Thymus (tissue), 11 donors: ENCODE data around the gene COL4A1. TPM values are rescaled to one million over a fixed set of nuclear protein-coding genes. Genes with fewer than 3 reads are reported as not detected.

Experiments
- DNase-seq, 9 donors: peaks; one replicate each; pipeline ENCODE4 v3.0.0-alpha.2; 2013; ENCODE audit warnings: low spot score in 9 of 9, low read depth in 6 of 9, missing footprints in 1 of 9
- H3K27ac ChIP-seq, 2 donors: one replicate each; pipeline ENCODE4 v1.5.1; 2013; ENCODE audit warnings: control low read depth in 1 of 2, low read depth in 1 of 2, low read length in 1 of 2, mild to moderate bottlenecking in 1 of 2, moderate library complexity in 1 of 2
- H3K27me3 ChIP-seq, 2 donors: one replicate each; pipeline ENCODE4 v1.5.1; 2013; ENCODE audit warnings: low read length in 1 of 2; ENCODE audit not compliant: control insufficient read depth in 2 of 2, insufficient read depth in 1 of 2
- H3K36me3 ChIP-seq, 2 donors: one replicate each; pipeline ENCODE4 v1.5.1; 2013; ENCODE audit warnings: low read length in 1 of 2, mild to moderate bottlenecking in 1 of 2, moderate library complexity in 1 of 2; ENCODE audit not compliant: control insufficient read depth in 2 of 2, insufficient read depth in 2 of 2
- H3K4me1 ChIP-seq, 2 donors: one replicate each; pipeline ENCODE4 v1.5.1; 2013; ENCODE audit warnings: low read length in 2 of 2; ENCODE audit not compliant: control insufficient read depth in 2 of 2, insufficient read depth in 2 of 2
- H3K4me3 ChIP-seq, 2 donors: one replicate each; pipeline ENCODE4 v1.5.1; 2013; ENCODE audit warnings: low read length in 2 of 2, control low read depth in 1 of 2, mild to moderate bottlenecking in 1 of 2
- H3K9me3 ChIP-seq, 2 donors: one replicate each; pipeline ENCODE4 v1.5.1; 2013; ENCODE audit warnings: low read length in 1 of 2, mild to moderate bottlenecking in 1 of 2; ENCODE audit not compliant: control insufficient read depth in 2 of 2, insufficient read depth in 1 of 2
- WGBS: extraction: QIAGEN DNeasy Blood & Tissue Kit; methylation state at CpG from one replicate; pipeline ENCODE4 v1.1.7; 2013; 5-methylcytosine and 5-hydroxymethylcytosine counted together
- polyA plus RNA-seq: library from polyadenylated mRNA; stranded (reverse); fragments of 200-250 nt; gene quantifications from one replicate; pipeline ENCODE4 v1.2.3, GENCODE V29; 2013
- total RNA-seq: library from RNA; stranded (reverse); fragments of 120-200 nt; gene quantifications from one replicate; pipeline ENCODE4 v1.2.4, GENCODE V29; 2013
- donor health status: healthy.

COL4A1 gene
- total and polyA plus RNA-seq, 2 donors, result 63.0 to 95.2 TPM

GRCh38 chr13:110237875-110238817, 68.8 kb downstream of the COL4A1 start:
- Histone ChIP-seq H3K9me3 (no peaks in the 10 kb centered on the region), H3K27ac (no peak overlapping the region), H3K27me3 (peaks cover 0 to 12% of the 10 kb centered on the region in 2 donors), H3K36me3 (no peaks in the 10 kb centered on the region), H3K4me3 (no peak overlapping the region), H3K4me1 (no peaks in the 10 kb centered on the region)
- no peak for DNase-seq
- 66% methylated on average over 5 of the region's 5 CpGs for WGBS

GRCh38 chr13:110236831-110237261, 70.1 kb downstream of the COL4A1 start:
- no peaks in the 10 kb centered on the region for H3K4me1 ChIP-seq
- H3K9me3 ChIP-seq, result no peaks in the 10 kb centered on the region
- H3K27ac ChIP-seq, result no peak overlapping the region
- peaks cover 0 to 12% of the 10 kb centered on the region in 2 donors for H3K27me3 ChIP-seq
- no peaks in the 10 kb centered on the region for H3K36me3 ChIP-seq
- DNase-seq, result no peak
- no peak overlapping the region for H3K4me3 ChIP-seq
- WGBS, result 73% methylated on average over 11 of the region's 11 CpGs

GRCh38 chr13:110236431-110236830, 70.5 kb downstream of the COL4A1 start:
- WGBS, result 94% methylated on average over 10 of the region's 10 CpGs
- Histone ChIP-seq H3K36me3 (no peaks in the 10 kb centered on the region), H3K4me1 (no peaks in the 10 kb centered on the region), H3K27me3 (peaks cover 0 to 13% of the 10 kb centered on the region in 2 donors), H3K9me3 (no peaks in the 10 kb centered on the region), H3K4me3 (no peak overlapping the region), H3K27ac (no peak overlapping the region)
- DNase-seq, result no peak

- H3K4me1 ChIP-seq, result no peaks in the 10 kb centered on the region
- no peaks in the 10 kb centered on the region for H3K36me3 ChIP-seq
- H3K27me3 ChIP-seq, result peaks cover 0 to 7% of the 10 kb centered on the region in 2 donors
- no peak overlapping the region for H3K4me3 ChIP-seq
- 91% methylated on average over 7 of the region's 7 CpGs for WGBS
- H3K27ac ChIP-seq, result no peak overlapping the region
- no peaks in the 10 kb centered on the region for H3K9me3 ChIP-seq
- DNase-seq, result no peak
Measured at GRCh38 chr13:110234532-110234931, 72.4 kb downstream of the COL4A1 start.

GRCh38 chr13:110233951-110234280, 73.0 kb downstream of the COL4A1 start:
- no peak overlapping the region for H3K4me3 ChIP-seq
- H3K27me3 ChIP-seq, result peaks cover 0 to 7% of the 10 kb centered on the region in 2 donors
- H3K4me1 ChIP-seq, result no peaks in the 10 kb centered on the region
- H3K27ac ChIP-seq, result no peak overlapping the region
- H3K9me3 ChIP-seq, result no peaks in the 10 kb centered on the region
- H3K36me3 ChIP-seq, result no peaks in the 10 kb centered on the region
- WGBS, result 63% methylated on average over 3 of the region's 3 CpGs
- DNase-seq, result no peak

GRCh38 chr13:110233181-110233950, 73.6 kb downstream of the COL4A1 start:
- H3K27me3 ChIP-seq, result peaks cover 0 to 7% of the 10 kb centered on the region in 2 donors
- H3K36me3 ChIP-seq, result no peaks in the 10 kb centered on the region
- H3K27ac ChIP-seq, result peak overlapping the region in 1 of 2 donors; percentile 11
- no peaks in the 10 kb centered on the region for H3K9me3 ChIP-seq
- 83% methylated on average over 20 of the region's 20 CpGs for WGBS
- H3K4me3 ChIP-seq, result no peak overlapping the region
- no peak for DNase-seq
- no peaks in the 10 kb centered on the region for H3K4me1 ChIP-seq

- Histone ChIP-seq H3K27ac (no peak overlapping the region), H3K27me3 (peaks cover 0 to 9% of the 10 kb centered on the region in 2 donors), H3K4me1 (no peaks in the 10 kb centered on the region), H3K36me3 (no peaks in the 10 kb centered on the region), H3K4me3 (no peak overlapping the region), H3K9me3 (no peaks in the 10 kb centered on the region)
- WGBS, result 88% methylated on average over 11 of the region's 11 CpGs
- DNase-seq, result no peak
Measured at GRCh38 chr13:110232756-110233155, 74.2 kb downstream of the COL4A1 start.

GRCh38 chr13:110232142-110232541, 74.8 kb downstream of the COL4A1 start:
- WGBS, result 80% methylated on average over 5 of the region's 5 CpGs
- no peak overlapping the region for H3K4me3 ChIP-seq
- peaks cover 0 to 9% of the 10 kb centered on the region in 2 donors for H3K27me3 ChIP-seq
- H3K27ac ChIP-seq, result no peak overlapping the region
- H3K4me1 ChIP-seq, result no peaks in the 10 kb centered on the region
- no peaks in the 10 kb centered on the region for H3K9me3 ChIP-seq
- H3K36me3 ChIP-seq, result no peaks in the 10 kb centered on the region
- DNase-seq, result no peak
